HG03066 (cell line): ENCODE data around the gene C22orf31.

Experiments used
- ATAC-seq: cut with Tn5 transposase; IDR thresholded peaks from one replicate; pipeline ENCODE4 v1.9.1; 2021; ENCODE audit warnings: low read depth; ENCODE audit not compliant: unreplicated experiment

The C22orf31 gene

DNA sequence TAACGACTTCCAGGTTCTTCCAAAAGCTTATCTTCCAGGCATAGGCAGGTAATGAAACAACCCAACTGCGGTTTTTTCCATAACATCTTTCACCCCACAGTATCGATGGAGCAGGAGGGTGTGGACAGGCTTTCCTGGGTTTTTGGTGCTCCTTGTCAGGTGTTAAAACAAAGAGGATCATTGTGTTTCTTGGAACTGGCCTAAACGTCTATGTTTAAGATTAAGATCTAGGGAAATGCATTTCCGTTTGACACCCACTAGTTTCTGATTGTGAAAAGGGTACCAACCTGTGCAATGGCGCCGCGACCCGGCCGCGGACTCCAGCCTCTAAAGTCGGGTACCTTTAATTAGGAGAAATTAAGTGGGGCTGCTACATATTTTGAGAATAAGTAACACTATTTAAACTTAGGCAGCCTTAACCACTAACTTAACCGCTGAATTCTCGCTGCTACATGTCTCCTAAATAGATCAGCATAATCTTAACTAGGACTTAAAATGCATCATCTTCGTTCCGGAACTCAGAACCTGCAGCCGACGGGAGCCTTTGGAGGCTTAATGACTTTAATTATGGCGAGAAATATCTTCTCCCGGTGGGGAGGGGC lies 31.5 kb downstream of the C22orf31 start:
- ATAC-seq: no peak

DNA sequence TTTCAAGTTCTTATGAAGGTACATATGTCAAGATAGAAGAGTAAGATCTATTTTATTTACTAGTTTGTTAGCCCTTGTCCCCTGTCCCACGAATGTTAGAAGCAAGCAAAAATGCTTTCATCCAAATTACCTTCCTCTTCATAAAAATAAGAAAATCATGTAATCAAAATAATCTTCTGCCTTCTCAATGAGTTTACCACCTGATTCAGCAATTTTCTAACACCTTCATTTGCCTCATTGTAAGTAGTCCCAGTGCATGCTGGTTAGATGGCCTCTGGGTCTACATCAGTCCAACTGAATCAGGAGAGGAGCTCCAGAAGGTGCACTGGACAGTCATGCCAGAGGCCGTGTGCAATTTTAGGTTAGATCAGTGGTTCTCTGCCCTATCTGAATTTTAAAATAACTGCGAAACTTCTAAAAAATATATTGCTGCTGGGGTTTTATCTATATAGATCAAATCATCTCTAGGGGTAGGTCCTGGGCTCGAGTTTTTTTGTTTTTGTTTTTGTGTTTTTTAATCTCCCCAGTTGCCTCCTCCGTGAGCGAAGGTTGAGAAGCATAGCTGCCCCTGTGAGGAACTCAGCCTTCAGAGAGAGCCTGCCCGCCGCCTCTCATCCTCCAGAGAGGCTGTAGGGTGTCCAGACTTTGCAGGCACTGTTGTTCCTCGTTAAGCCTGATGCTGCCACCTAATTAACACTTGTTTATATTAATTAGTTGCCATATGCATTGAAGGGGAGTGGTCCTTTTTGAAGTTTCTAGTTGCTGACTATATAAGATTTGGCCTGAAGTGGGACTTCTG lies 32.2 kb downstream of the C22orf31 start:
- no peak for ATAC-seq

DNA sequence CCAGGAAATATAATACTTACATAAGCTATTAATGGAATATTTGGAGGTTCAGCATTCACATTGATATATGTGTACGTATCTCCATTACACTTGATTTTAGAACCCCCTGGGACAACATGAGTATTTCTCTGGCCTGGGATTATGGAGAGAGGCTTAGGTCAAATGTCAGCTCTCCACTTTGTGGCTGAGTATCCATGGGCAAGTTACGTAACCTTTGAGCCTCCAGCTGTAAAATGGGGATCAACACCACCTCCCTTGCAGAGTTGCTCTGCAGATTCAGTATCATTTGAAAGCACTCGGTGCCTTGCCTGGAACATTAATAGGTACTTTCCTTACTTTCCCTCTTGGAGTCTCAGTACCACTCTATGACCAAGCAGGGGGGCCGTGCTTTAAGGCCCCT lies 33.2 kb downstream of the C22orf31 start:
- no peak for ATAC-seq

DNA sequence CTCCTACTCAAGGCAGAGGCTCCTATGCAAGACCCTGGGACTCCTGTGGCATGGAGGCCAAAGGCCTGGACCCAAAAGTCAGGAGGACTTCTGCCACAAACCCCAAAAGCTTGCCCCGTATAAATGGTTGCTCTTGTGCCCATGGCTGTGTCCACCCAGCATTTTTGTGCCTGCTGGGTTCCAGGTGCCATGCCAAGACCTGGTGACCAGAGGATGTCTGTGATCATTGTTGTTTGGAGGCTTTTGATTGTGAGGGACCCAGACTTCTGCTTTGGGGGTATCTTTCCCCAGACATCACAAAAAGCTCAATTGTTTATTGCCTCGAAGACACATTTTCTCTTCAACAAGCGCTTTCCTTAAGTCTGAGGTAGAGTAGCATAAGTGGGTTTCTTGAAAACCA lies 35.1 kb downstream of the C22orf31 start:
- ATAC-seq: no peak

DNA sequence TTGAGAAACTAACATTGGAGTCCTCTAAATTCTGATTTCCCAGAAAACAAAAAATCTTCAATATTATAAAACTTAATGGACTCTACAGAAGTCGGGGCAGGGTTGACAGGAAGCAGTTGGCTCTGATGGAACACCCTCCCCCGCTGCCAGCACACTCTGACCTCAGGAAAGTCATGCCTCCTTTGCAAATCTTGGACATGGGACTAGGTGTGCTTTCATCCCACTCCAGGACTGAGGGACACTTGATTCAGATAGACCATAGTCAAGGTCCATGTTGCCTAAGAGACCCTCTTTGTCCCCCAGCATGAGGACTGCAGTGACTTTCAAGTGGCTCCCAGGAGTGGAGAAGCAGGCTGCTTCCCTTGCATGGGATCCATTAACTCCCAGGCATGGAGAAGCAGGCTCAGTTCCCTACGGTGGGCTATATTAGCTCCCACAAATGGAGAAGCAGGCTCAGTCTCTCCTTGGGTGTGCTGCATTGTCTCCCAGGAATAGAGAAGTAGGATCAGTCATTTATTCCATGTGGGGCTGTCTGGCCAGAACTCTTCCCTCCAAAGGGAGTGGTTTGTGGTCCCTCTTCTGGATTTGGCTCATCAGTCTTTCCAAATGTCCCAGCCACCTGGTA lies 38.3 kb downstream of the C22orf31 start:
- no peak for ATAC-seq

DNA sequence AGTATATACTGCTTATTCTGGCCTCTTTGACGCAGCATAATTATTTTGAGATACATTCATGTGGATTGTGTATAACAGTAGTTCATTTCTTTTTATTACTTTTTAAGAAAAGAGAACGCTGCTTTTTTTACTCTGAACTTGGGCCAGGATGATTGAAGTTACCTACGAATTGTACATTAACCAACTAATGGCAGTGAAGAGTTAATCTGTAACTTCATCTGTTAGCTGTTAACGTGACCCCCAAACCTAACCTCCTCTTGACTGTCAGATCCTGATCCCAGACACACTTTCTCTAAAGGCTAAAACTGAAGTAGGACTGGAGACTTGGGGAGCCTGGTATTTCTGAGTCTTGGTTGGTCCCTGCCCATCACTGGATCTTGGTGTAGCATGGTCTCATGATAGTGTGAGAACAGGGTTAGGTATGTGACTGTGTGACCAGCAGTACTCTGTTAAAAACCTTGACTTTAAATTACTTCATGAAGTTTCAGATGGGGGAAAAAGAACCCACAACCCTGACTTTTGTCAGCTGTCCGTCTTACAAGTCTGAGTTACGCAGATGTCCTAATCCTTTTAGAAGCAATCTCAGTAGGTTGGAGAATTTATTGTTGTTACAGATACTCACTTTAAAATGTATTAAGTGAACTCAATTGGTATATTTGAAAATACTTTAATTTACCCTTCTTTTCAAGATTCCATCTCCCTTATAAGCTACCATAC lies 39.4 kb downstream of the C22orf31 start:
- ATAC-seq: no peak

DNA sequence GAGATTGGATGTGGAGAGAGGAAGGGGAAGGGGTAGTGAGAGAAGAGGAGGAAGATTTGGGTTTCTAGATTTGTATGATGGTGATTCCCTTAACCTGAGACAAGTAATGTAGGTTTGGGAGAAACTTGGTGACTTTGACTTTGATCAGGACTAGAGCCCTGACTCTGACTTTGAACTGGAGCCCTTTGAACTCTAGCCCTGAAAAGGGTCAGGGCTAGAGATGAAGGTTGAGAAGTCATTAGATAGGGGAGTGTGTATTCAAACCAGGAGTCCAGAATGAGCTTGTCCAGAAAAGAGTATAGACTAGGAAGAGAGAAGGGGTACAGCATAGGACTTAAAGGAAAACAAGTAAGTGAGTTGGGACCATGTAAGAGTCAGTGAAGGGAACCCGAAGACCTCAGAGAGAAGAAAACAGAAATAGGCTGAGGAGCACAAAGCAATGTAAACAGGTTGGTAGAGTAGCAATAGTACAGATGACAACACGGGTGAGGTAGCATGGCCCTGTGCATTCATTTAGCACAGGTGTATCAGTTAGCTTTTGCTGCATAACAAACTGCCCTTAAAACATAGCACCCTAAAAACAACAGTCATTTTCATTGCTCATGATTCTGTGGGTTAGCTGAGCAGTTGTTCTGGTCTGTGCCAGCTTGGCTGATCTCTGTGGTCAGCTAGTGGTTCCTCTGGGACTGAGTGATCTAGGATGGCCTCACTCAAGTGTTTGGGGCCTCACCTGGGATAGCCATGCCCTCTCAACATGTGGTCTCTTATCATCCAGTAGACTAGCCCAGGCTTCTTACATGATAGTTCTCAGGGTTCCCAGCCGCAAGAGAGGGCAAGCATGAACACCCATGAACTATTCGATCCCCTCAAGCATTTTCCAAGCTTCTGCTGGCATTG lies 43.1 kb downstream of the C22orf31 start:
- no peak for ATAC-seq

DNA sequence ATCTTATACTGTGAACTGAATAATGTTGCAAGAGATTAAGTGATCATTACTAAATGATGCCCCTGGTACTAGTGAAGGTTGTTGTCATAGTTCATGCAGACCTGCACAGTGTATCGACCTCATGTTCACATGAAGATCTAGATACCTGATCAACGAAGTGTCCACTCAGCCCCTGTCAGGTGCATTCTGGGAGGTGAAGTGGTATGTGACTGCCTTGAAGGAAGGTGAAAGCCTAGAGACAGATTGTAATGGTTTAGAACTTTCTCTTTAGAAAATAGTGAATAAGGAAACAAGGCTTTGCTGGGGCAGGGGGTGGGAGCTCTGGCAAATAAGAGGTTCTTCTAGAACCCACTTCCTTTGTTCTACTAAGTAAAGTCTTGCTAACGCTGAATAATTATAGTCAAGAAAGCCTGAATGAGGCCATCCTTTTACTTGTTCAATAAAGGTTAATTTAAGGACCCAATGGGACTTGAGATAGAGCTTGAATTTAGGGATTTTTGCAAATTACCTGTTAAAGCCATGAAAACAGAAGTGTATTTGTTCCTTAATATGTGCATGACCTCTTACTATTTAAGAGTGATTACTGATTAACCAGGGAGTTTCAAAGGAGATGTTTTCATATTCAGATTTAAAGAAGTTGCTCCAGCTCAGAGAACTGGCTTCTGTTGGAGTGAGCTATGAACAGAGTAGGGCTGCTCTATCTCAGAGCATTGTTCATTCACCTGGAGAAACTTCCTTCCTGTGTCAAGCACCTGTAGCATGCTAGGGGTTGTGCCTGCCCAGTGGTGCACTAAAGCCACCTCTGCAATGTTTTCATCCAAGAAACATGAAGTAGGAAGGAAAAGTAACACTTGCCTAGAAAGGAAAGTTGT lies 45.3 kb downstream of the C22orf31 start:
- ATAC-seq: no peak

DNA sequence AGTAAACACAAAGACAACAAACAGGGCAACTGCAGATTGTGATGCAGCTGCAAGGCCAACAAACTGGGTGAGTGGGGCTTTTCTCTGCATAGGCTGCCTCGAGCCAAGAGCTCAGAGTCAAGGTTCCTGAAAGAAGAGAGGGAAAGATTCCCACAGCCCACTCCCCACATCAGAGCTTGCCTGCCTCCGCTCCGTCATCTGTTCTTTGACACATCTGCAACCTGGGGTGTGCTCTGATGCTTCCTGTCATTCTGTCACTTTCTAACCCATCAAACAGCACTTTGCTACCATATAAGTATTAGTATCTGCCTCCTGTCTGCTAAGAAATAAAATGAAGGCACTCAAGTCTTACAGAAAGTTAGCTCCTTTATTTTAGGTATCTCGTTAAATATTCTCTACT lies 46.9 kb downstream of the C22orf31 start:
- ATAC-seq: no peak

DNA sequence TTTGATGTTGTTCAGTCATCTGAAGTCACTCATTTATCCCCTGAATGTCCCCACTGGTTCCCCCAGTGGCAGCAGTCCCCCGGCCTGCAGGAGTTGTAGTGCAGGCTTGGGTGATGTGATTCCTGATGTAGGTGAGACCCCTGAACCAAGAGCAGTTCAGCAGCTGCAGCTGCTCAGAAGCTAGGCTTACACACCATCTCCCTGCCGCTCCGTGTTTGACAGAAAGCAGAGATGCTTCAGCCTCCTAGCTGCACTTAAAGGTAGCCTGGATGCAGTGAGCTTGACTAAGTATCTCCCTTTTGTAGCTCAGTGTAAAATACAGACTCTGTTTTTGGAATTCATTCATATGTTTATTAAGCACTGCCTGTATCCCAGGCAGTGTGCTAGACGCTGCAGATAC lies 47.3 kb downstream of the C22orf31 start:
- ATAC-seq: no peak

DNA sequence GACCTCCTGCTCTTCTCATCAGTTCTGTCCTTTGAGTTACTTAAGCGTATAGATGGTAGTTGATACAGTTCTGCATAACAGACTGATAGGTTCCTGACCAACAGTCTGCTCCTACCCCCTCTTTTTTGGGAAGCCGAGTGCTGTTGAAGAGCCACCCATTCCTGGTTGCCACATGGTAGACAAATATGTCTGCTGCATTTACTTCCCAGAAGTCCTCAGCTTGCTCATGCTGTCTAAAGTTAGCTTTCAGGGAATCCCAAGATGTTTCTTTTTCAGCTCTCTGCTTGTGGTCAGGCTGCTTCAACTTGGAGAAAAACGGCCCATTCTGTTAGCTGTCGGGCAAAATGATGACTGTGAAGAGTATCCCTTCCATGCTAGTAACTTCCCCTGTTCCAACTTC lies 48.7 kb downstream of the C22orf31 start:
- no peak for ATAC-seq

DNA sequence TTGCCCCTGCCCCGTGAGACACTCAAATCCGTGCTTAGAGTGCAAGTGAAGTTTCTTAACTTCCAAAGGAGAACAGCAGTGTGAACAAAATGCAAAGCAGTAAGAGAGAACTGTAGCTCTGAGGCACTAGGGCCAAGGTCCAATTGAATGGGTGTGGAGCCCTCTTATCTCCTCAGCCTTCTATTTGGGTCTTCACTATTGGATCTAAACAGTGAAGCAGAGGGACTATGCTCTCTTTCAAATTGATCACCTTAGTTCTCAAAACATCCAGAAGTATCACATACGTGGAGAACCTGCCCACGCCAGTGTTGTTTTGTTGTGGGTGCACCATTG lies 49.6 kb downstream of the C22orf31 start:
- ATAC-seq: no peak

DNA sequence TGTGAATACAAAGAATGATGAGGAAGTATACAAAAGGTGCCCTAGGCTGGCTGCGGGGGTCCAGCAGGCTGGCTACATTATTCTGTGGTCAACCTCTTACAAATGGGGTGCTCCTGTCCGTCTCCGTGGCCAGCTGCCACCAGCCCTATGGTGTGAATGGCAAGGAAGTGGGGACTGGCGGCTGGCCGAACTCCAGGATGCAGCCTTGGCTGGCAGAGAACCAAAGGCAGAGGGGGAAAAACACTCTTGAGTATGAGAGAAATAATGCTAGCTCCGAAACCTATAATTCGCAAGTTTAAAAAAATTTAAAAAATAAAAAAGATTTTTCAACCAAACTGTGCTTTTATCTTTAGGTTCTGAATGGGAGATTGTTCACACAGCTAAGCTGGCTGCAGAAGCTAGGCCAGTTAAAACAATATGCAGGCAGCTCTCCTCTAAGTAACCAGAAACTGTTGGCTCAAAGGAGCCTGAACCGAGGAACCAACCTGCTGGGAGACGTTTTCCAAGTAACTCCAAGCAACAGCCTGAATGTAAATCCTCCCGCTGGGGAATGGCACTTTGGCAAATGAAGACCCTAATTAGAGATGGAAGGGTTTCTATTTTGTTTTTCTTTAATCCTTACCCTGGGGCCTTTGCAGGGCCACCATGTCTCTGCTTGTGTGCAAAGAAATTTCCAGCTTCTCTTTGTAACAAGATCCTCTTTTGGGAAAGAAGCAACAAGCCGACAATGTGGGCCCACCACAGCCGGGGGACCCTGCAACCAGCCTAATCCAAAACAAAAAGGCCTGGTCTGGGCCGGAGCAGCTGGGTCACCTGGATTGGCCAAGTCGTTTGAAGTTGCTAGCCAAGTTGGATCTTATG lies 50.2 kb downstream of the C22orf31 start:
- ATAC-seq: no peak

DNA sequence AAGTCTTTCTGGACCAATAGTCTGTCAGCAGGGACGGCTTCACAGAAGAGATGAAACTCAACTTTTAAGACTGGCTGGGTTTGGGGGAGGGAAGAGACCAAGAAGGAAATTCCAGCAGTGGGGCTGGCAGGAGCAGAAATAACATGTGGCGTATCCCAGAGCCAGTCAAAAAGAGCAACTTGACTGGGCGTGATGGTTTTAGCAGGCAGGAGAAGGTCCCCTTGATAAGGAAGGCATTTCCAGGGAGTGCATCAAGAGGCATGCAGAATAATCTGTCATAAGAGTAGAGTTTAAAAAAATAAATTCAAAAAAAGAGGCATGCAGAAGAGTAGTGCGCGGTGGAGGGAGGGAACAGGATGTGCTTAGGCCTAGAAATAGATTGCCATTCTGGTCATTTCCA lies 52.5 kb downstream of the C22orf31 start:
- no peak for ATAC-seq
